SK-N-SH treated with all-trans-retinoic acid at 6 μM for 48 hours (cell line): ENCODE measurements around the gene SPTBN4.

Source experiments
- ATAC-seq: fragments of 200-7000 bp; cut with Tn5 transposase; 3 replicates; pipeline ENCODE4 v1.9.1; 2020; ENCODE audit warnings: mild to moderate bottlenecking, moderate library complexity
- ARNTL ChIP-seq: fragments of 450-650 bp; formaldehyde crosslinking; IDR thresholded peaks from 2 replicates; pipeline ENCODE4 v1.5.0; 2020; ENCODE audit warnings: low read depth, mild to moderate bottlenecking, moderate library complexity, borderline replicate concordance
- BACH2 ChIP-seq: fragments of 250-450 bp; sonication (Bioruptor Pico); IDR thresholded peaks from 2 replicates; pipeline ENCODE4 v1.9.0; 2021; ENCODE audit warnings: mild to moderate bottlenecking, borderline replicate concordance
- CREB5 ChIP-seq: fragments of 250-450 bp; sonication (Bioruptor Pico); IDR thresholded peaks from 2 replicates; pipeline ENCODE4 v1.5.1; 2020; ENCODE audit warnings: low read depth, mild to moderate bottlenecking, moderate library complexity
- ESRRG ChIP-seq: fragments of 250-450 bp; sonication (Bioruptor Pico); IDR thresholded peaks from 2 replicates; pipeline ENCODE4 v1.6.1; 2021; ENCODE audit warnings: mild to moderate bottlenecking
- GLIS3 ChIP-seq: fragments of 250-450 bp; sonication (Bioruptor Pico); IDR thresholded peaks from 2 replicates; pipeline ENCODE4 v1.5.0; 2020; ENCODE audit warnings: mild to moderate bottlenecking, moderate library complexity
- ISL1 ChIP-seq: fragments of 250-450 bp; sonication (Bioruptor Pico); IDR thresholded peaks from 2 replicates; pipeline ENCODE4 v2.1.2; 2022; ENCODE audit warnings: mild to moderate bottlenecking, moderate library complexity
- PATZ1 ChIP-seq: fragments of 250-450 bp; sonication (Bioruptor Pico); IDR thresholded peaks from 2 replicates; pipeline ENCODE4 v1.8.0; 2020; ENCODE audit warnings: mild to moderate bottlenecking, moderate library complexity, borderline replicate concordance
- PPARA ChIP-seq: fragments of 250-450 bp; sonication (Bioruptor Pico); IDR thresholded peaks from 2 replicates; pipeline ENCODE4 v1.5.0; 2020; ENCODE audit warnings: mild to moderate bottlenecking, borderline replicate concordance
- SNAI2 ChIP-seq: fragments of 250-450 bp; sonication (Bioruptor Pico); IDR thresholded peaks from 2 replicates; pipeline ENCODE4 v1.5.0; 2020; ENCODE audit warnings: mild to moderate bottlenecking, moderate library complexity
- TCF4 ChIP-seq: fragments of 250-450 bp; sonication (Bioruptor Pico); IDR thresholded peaks from 2 replicates; pipeline ENCODE4 v1.8.0; 2021; ENCODE audit warnings: mild to moderate bottlenecking, moderate library complexity, borderline replicate concordance
- TOX ChIP-seq: fragments of 250-450 bp; sonication (Bioruptor Pico); IDR thresholded peaks from 2 replicates; pipeline ENCODE4 v1.8.0; 2021; ENCODE audit warnings: mild to moderate bottlenecking, moderate library complexity, borderline replicate concordance
- TSHZ2 ChIP-seq: fragments of 250-450 bp; sonication (Bioruptor Pico); IDR thresholded peaks from 2 replicates; pipeline ENCODE4 v1.5.0; 2020; ENCODE audit warnings: mild to moderate bottlenecking, moderate library complexity
- ZFP3 ChIP-seq: fragments of 250-450 bp; sonication (Bioruptor Pico); IDR thresholded peaks from 2 replicates; pipeline ENCODE4 v1.5.0; 2020; ENCODE audit warnings: mild to moderate bottlenecking, moderate library complexity
- ZFP30 ChIP-seq: fragments of 450-650 bp; formaldehyde crosslinking; IDR thresholded peaks from 2 replicates; pipeline ENCODE4 v1.5.0; 2022; ENCODE audit warnings: mild to moderate bottlenecking, moderate library complexity
- ZNF565 ChIP-seq: fragments of 450-650 bp; formaldehyde crosslinking; conservative IDR thresholded peaks from 2 replicates; pipeline ENCODE4 v1.5.0; 2020; ENCODE audit warnings: low read depth, mild to moderate bottlenecking, moderate library complexity
- ZNF8 ChIP-seq: fragments of 450-650 bp; formaldehyde crosslinking; IDR thresholded peaks from 2 replicates; pipeline ENCODE4 v1.5.0; 2020; ENCODE audit warnings: mild to moderate bottlenecking, moderate library complexity

The SPTBN4 gene

GRCh38 chr19:40599902-40600569, 133.2 kb downstream of the SPTBN4 start:
- no peak for TF ChIP-seq CREB5 (CRISPR knock-in tag)
- TF ChIP-seq SNAI2 (CRISPR knock-in tag), result no peak
- TF ChIP-seq ARNTL, result no peak
- TF ChIP-seq BACH2 (CRISPR knock-in tag), result no peak
- no peak for TF ChIP-seq PATZ1
- TF ChIP-seq TOX, result no peak
- no peak for TF ChIP-seq ZNF8
- ATAC-seq, result no peak

GRCh38 chr19:40600570-40601133, 133.9 kb downstream of the SPTBN4 start:
- TF ChIP-seq BACH2 (CRISPR knock-in tag) (no peak), ZFP30 (CRISPR knock-in tag) (no peak), ZFP3 (CRISPR knock-in tag) (no peak)
- no peak for ATAC-seq

GRCh38 chr19:40601134-40601974, 134.6 kb downstream of the SPTBN4 start, which contains the start of gene LTBP4:
LTBP4 (plus strand) TSS chr19:40601369; CDS start chr19:40601388, 19 bp downstream.
- TF ChIP-seq ZNF565, result no peak
- no peak for TF ChIP-seq ZFP3 (CRISPR knock-in tag)
- TF ChIP-seq ESRRG, result no peak
- TF ChIP-seq PPARA (CRISPR knock-in tag), result no peak
- no peak for ATAC-seq

- TF ChIP-seq GLIS3 (CRISPR knock-in tag) (no peak), TCF4 (CRISPR knock-in tag) (no peak), ISL1 (no peak), ESRRG (no peak), ZFP30 (CRISPR knock-in tag) (no peak), ZFP3 (CRISPR knock-in tag) (no peak), PATZ1 (no peak)
- no peak for ATAC-seq
Measured at GRCh38 chr19:40603071-40603388, 136.2 kb downstream of the SPTBN4 start.

- ATAC-seq, result peak; percentile 82
- peak; percentile 49; the same call in 1 of the 2 replicates for TF ChIP-seq TSHZ2
- no peak for TF ChIP-seq TOX
Measured at GRCh38 chr19:40603389-40604170, 136.8 kb downstream of the SPTBN4 start.
